Esophagus squamous epithelium (tissue), 4 donors: ENCODE results near the gene BLOC1S1.

Experiments used
- POLR2A ChIP-seq, 4 donors: fragments of 450-650 bp; IDR thresholded peaks; one replicate each; pipeline ENCODE4 v1.6.1; 2017; ENCODE audit warnings: antibody characterized with exemption in 4 of 4, mild to moderate bottlenecking in 4 of 4, moderate library complexity in 3 of 4
- TF ChIP-seq, protein P1 (sequence below), 6 experiments: fragments of 450-650 bp in 4 of 6; fragments of 200-600 bp in 2 of 6; sonication (generic) in 2 of 6; IDR thresholded peaks; one replicate each; pipeline ENCODE4 v1.5.1; 2016 to 2019; ENCODE audit warnings: antibody characterized with exemption in 6 of 6, mild to moderate bottlenecking in 4 of 6, moderate library complexity in 4 of 6

DNA sequence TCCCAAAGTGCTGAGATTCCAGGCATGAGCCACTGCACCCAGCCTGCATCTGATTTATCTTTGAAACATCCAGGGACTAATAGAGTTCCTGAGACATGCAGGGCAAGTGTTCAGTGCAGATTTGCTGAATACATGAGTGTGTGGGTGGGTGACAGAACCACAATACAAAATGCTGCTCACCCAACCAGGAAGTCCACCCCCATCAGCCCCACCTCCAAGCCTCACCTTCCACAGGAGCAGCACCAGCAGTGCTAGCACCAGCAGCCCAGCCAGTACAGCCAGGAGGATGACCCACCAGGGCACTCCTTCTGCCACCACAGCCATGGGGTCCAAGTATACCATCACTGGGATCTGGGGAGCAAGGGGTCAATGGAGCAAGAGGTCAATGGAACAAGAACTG, 28.1 kb upstream of the BLOC1S1 start:
- TF ChIP-seq, protein P1, sequence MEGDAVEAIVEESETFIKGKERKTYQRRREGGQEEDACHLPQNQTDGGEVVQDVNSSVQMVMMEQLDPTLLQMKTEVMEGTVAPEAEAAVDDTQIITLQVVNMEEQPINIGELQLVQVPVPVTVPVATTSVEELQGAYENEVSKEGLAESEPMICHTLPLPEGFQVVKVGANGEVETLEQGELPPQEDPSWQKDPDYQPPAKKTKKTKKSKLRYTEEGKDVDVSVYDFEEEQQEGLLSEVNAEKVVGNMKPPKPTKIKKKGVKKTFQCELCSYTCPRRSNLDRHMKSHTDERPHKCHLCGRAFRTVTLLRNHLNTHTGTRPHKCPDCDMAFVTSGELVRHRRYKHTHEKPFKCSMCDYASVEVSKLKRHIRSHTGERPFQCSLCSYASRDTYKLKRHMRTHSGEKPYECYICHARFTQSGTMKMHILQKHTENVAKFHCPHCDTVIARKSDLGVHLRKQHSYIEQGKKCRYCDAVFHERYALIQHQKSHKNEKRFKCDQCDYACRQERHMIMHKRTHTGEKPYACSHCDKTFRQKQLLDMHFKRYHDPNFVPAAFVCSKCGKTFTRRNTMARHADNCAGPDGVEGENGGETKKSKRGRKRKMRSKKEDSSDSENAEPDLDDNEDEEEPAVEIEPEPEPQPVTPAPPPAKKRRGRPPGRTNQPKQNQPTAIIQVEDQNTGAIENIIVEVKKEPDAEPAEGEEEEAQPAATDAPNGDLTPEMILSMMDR (IDR thresholded peaks at IDR 0.05), result no peak
- no peak for TF ChIP-seq POLR2A (IDR thresholded peaks at IDR 0.05)
